SK-N-SH treated with all-trans-retinoic acid at 6 μM for 48 hours (cell line): Measurements from ENCODE around the gene CLEC20A.
A peak's percentile ranks its signal among the peaks of the same experiment; 100 is the strongest.

Experiments used
- ATAC-seq: fragments of 200-7000 bp; cut with Tn5 transposase; 3 replicates; pipeline ENCODE4 v1.9.1; 2020; ENCODE audit warnings: mild to moderate bottlenecking, moderate library complexity
- ARNTL ChIP-seq: fragments of 450-650 bp; formaldehyde crosslinking; IDR thresholded peaks from 2 replicates; pipeline ENCODE4 v1.5.0; 2020; ENCODE audit warnings: low read depth, mild to moderate bottlenecking, moderate library complexity, borderline replicate concordance
- BACH2 ChIP-seq: fragments of 250-450 bp; sonication (Bioruptor Pico); IDR thresholded peaks from 2 replicates; pipeline ENCODE4 v1.9.0; 2021; ENCODE audit warnings: mild to moderate bottlenecking, borderline replicate concordance
- CSDC2 ChIP-seq: fragments of 250-450 bp; sonication (Bioruptor Pico); IDR thresholded peaks from 2 replicates; pipeline ENCODE4 v1.5.0; 2020; ENCODE audit warnings: mild to moderate bottlenecking, moderate library complexity
- ESRRG ChIP-seq: fragments of 250-450 bp; sonication (Bioruptor Pico); IDR thresholded peaks from 2 replicates; pipeline ENCODE4 v1.6.1; 2021; ENCODE audit warnings: mild to moderate bottlenecking
- GLIS3 ChIP-seq: fragments of 250-450 bp; sonication (Bioruptor Pico); IDR thresholded peaks from 2 replicates; pipeline ENCODE4 v1.5.0; 2020; ENCODE audit warnings: mild to moderate bottlenecking, moderate library complexity
- ISL1 ChIP-seq: fragments of 250-450 bp; sonication (Bioruptor Pico); IDR thresholded peaks from 2 replicates; pipeline ENCODE4 v2.1.2; 2022; ENCODE audit warnings: mild to moderate bottlenecking, moderate library complexity
- OSR1 ChIP-seq: fragments of 250-450 bp; sonication (Bioruptor Pico); IDR thresholded peaks from 2 replicates; pipeline ENCODE4 v1.8.0; 2022; ENCODE audit warnings: moderate library complexity, mild to moderate bottlenecking, inconsistent platforms
- POU6F1 ChIP-seq: fragments of 250-450 bp; sonication (Bioruptor Pico); IDR thresholded peaks from 2 replicates; pipeline ENCODE4 v1.8.0; 2021; ENCODE audit warnings: low read depth, mild to moderate bottlenecking, moderate library complexity, borderline replicate concordance
- SNAI2 ChIP-seq: fragments of 250-450 bp; sonication (Bioruptor Pico); IDR thresholded peaks from 2 replicates; pipeline ENCODE4 v1.5.0; 2020; ENCODE audit warnings: mild to moderate bottlenecking, moderate library complexity
- TCF4 ChIP-seq: fragments of 250-450 bp; sonication (Bioruptor Pico); IDR thresholded peaks from 2 replicates; pipeline ENCODE4 v1.8.0; 2021; ENCODE audit warnings: mild to moderate bottlenecking, moderate library complexity, borderline replicate concordance
- TOX ChIP-seq: fragments of 250-450 bp; sonication (Bioruptor Pico); IDR thresholded peaks from 2 replicates; pipeline ENCODE4 v1.8.0; 2021; ENCODE audit warnings: mild to moderate bottlenecking, moderate library complexity, borderline replicate concordance
- TSHZ2 ChIP-seq: fragments of 250-450 bp; sonication (Bioruptor Pico); IDR thresholded peaks from 2 replicates; pipeline ENCODE4 v1.5.0; 2020; ENCODE audit warnings: mild to moderate bottlenecking, moderate library complexity
- ZC3H10 ChIP-seq: fragments of 250-450 bp; sonication (Bioruptor Pico); IDR thresholded peaks from 2 replicates; pipeline ENCODE4 v1.5.1; 2021; ENCODE audit warnings: mild to moderate bottlenecking, moderate library complexity
- ZFP3 ChIP-seq: fragments of 250-450 bp; sonication (Bioruptor Pico); IDR thresholded peaks from 2 replicates; pipeline ENCODE4 v1.5.0; 2020; ENCODE audit warnings: mild to moderate bottlenecking, moderate library complexity
- ZFP30 ChIP-seq: fragments of 450-650 bp; formaldehyde crosslinking; IDR thresholded peaks from 2 replicates; pipeline ENCODE4 v1.5.0; 2022; ENCODE audit warnings: mild to moderate bottlenecking, moderate library complexity
- ZNF70 ChIP-seq: fragments of 450-650 bp; formaldehyde crosslinking; IDR thresholded peaks from 2 replicates; pipeline ENCODE4 v1.5.0; 2020; ENCODE audit warnings: mild to moderate bottlenecking, moderate library complexity
- ZNF8 ChIP-seq: fragments of 450-650 bp; formaldehyde crosslinking; IDR thresholded peaks from 2 replicates; pipeline ENCODE4 v1.5.0; 2020; ENCODE audit warnings: mild to moderate bottlenecking, moderate library complexity
- TF ChIP-seq, protein P1 (sequence below): fragments of 250-450 bp; sonication (Bioruptor Pico); IDR thresholded peaks from 2 replicates; pipeline ENCODE4 v1.5.1; 2021; ENCODE audit warnings: mild to moderate bottlenecking, moderate library complexity
- TF ChIP-seq, protein P2 (sequence below): fragments of 250-450 bp; sonication (Bioruptor Pico); IDR thresholded peaks from 2 replicates; pipeline ENCODE4 v1.5.1; 2020; ENCODE audit warnings: low read depth, mild to moderate bottlenecking, moderate library complexity
- TF ChIP-seq, protein P3 (sequence below): fragments of 250-450 bp; sonication (Bioruptor Pico); IDR thresholded peaks from 2 replicates; pipeline ENCODE4 v1.8.0; 2020; ENCODE audit warnings: mild to moderate bottlenecking, moderate library complexity, borderline replicate concordance

The CLEC20A gene

DNA sequence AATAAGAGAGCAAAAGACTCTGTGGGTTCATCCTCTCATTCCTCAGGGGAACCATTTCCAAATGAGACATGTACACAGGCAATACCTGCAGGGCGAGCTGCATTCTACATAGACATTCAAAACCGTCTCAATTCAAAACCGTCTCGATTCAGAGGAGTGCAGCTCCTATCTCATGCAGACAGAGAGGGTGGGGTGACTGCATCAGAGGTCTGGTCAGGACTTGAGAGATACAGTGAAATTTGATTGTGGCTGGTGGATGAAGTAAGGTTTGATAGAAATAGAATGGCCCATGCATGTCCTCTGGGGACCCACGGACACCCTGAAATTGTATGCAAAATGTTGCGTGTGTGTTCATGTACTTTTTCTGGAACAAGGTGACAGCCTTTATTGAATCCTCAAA, 43.4 kb upstream of the CLEC20A start:
- ATAC-seq, result no peak
- no peak for TF ChIP-seq ZNF8
- TF ChIP-seq, protein P1, sequence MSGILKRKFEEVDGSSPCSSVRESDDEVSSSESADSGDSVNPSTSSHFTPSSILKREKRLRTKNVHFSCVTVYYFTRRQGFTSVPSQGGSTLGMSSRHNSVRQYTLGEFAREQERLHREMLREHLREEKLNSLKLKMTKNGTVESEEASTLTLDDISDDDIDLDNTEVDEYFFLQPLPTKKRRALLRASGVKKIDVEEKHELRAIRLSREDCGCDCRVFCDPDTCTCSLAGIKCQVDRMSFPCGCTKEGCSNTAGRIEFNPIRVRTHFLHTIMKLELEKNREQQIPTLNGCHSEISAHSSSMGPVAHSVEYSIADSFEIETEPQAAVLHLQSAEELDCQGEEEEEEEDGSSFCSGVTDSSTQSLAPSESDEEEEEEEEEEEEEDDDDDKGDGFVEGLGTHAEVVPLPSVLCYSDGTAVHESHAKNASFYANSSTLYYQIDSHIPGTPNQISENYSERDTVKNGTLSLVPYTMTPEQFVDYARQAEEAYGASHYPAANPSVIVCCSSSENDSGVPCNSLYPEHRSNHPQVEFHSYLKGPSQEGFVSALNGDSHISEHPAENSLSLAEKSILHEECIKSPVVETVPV, result no peak
- TF ChIP-seq TCF4 (CRISPR knock-in tag), result no peak
- no peak for TF ChIP-seq ZFP3 (CRISPR knock-in tag)
- no peak for TF ChIP-seq TOX (CRISPR knock-in tag)
- TF ChIP-seq ZC3H10 (CRISPR knock-in tag), result no peak
- TF ChIP-seq ZNF70, result no peak
- no peak for TF ChIP-seq SNAI2 (CRISPR knock-in tag)
- TF ChIP-seq GLIS3 (CRISPR knock-in tag), result no peak
- TF ChIP-seq, protein P2, sequence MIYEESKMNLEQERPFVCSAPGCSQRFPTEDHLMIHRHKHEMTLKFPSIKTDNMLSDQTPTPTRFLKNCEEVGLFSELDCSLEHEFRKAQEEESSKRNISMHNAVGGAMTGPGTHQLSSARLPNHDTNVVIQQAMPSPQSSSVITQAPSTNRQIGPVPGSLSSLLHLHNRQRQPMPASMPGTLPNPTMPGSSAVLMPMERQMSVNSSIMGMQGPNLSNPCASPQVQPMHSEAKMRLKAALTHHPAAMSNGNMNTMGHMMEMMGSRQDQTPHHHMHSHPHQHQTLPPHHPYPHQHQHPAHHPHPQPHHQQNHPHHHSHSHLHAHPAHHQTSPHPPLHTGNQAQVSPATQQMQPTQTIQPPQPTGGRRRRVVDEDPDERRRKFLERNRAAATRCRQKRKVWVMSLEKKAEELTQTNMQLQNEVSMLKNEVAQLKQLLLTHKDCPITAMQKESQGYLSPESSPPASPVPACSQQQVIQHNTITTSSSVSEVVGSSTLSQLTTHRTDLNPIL (CRISPR knock-in tag), result no peak
- no peak for TF ChIP-seq BACH2
- TF ChIP-seq TSHZ2 (CRISPR knock-in tag), result no peak

DNA sequence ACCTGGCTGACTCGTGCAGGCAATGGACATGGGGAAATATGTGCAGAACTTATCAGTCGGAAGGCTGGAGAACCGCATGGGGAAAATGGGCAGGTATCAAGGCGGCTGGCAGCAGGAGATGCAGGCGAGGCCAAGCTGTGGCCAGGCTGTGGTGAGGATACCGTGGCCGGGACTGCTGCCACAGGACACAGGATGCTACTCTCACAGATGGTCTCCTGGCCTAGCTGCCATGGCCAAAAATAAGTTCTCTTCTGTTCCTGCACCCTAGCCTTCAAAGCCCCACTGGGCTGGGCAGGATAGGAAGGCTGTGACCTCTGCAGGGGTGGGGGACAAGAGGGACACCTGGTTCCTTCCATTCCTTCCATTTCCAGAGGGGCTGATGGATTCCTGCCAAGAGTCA, 42.5 kb upstream of the CLEC20A start:
- no peak for ATAC-seq
- TF ChIP-seq CSDC2 (CRISPR knock-in tag), result no peak
- no peak for TF ChIP-seq ISL1
- TF ChIP-seq, protein P1, result no peak
- TF ChIP-seq, protein P3, sequence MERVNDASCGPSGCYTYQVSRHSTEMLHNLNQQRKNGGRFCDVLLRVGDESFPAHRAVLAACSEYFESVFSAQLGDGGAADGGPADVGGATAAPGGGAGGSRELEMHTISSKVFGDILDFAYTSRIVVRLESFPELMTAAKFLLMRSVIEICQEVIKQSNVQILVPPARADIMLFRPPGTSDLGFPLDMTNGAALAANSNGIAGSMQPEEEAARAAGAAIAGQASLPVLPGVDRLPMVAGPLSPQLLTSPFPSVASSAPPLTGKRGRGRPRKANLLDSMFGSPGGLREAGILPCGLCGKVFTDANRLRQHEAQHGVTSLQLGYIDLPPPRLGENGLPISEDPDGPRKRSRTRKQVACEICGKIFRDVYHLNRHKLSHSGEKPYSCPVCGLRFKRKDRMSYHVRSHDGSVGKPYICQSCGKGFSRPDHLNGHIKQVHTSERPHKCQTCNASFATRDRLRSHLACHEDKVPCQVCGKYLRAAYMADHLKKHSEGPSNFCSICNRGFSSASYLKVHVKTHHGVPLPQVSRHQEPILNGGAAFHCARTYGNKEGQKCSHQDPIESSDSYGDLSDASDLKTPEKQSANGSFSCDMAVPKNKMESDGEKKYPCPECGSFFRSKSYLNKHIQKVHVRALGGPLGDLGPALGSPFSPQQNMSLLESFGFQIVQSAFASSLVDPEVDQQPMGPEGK (CRISPR knock-in tag), result no peak
- no peak for TF ChIP-seq TOX (CRISPR knock-in tag)
- no peak for TF ChIP-seq SNAI2 (CRISPR knock-in tag)
- TF ChIP-seq GLIS3 (CRISPR knock-in tag), result no peak
- TF ChIP-seq TCF4 (CRISPR knock-in tag), result no peak
- TF ChIP-seq TSHZ2 (CRISPR knock-in tag), result no peak
- TF ChIP-seq BACH2, result no peak
- no peak for TF ChIP-seq OSR1 (CRISPR knock-in tag)

DNA sequence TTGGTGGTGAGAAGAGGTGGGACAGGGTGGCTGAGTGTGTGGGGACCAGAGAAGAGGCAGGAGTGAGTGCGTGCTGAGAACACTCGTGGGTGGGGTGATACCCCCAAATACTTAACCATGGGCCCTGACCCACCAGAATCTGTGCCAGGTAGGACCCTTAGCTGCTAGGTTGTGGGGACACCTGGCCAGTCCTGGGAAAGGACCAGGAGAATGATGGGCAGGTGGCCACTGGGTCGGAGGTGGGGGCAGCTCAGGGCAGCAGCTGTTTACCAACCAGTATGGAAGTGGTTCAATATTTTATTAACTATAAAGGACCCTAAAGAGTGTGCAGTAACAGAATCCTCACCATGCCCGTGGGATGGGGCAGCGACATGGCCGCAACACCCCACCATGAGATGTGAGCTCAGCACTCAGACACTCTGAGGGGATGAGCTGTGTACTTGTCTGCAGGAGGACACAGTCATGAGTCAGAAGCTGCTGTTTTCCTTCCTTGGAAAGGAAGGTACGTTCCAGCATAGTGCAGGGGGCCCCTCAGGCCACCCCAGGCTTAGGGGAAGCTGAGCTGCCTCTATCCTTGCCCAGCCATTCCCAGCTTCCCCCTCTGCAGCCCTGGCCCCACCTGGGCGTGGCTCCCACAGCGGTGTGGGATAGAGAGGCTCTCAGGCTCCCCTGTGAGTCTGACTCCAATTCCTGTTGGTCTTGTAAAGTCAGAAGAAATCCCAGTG, 41.6 kb upstream of the CLEC20A start:
- ATAC-seq, result peak; percentile 13; the same call in 2 of the 3 replicates
- TF ChIP-seq ARNTL, result no peak
- no peak for TF ChIP-seq GLIS3 (CRISPR knock-in tag)
- TF ChIP-seq ESRRG (CRISPR knock-in tag), result no peak
- TF ChIP-seq TSHZ2 (CRISPR knock-in tag), result no peak
- TF ChIP-seq ZNF8, result no peak
- no peak for TF ChIP-seq ZFP30 (CRISPR knock-in tag)
- TF ChIP-seq TCF4 (CRISPR knock-in tag), result no peak
- TF ChIP-seq POU6F1 (CRISPR knock-in tag), result no peak
- TF ChIP-seq SNAI2 (CRISPR knock-in tag), result no peak
